Measurements from ENCODE around the gene SCN10A.
A peak's percentile ranks its signal among the peaks of the same experiment; 100 is the strongest.

SCN10A gene

GRCh38 chr3:38773528-38773927 is 42.5 kb downstream of the SCN10A start:
- no peak for DNase-seq (ENCODE audit: low spot score)

DNA sequence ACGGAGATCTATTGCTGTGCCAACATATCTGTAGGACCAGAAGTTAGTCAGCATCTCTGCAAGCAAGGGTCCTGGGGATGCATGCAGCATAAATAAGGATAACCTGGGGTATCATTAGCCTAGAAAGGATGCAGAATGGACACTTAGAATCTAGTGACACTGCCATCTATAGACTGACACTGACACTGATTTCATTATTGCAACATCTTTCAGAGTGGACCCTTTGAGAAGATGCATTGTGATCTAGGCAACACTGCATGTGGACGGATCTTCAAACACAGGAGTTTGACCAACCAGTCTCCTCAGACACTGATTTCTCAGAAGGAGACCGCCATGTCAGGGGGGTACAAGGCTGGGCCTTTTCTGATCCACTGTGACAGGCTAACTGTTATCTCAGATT is 52.4 kb downstream of the SCN10A start:
- DNase-seq (ENCODE audit: low spot score): no peak

DNA sequence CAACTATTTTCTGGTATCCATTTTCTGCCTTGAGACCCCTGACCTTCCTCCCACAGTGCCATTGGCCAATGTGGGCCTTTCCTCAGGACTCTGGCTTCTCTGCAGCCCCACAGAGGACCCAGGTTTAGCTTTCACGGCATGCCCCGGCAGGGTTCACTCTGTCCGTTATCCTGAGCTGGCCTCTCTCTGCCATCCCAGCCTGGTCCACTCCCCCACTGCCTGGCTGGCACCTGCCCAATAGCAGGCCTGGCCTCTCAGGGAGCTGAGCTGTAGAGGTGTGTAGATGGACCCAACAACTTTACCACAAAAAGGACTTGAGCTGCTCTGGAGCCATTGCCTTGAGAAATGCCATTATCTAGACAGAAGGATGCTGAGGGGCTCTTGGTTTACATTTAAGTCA is 57.5 kb downstream of the SCN10A start:
- DNase-seq (ENCODE audit: low spot score): no peak

DNA sequence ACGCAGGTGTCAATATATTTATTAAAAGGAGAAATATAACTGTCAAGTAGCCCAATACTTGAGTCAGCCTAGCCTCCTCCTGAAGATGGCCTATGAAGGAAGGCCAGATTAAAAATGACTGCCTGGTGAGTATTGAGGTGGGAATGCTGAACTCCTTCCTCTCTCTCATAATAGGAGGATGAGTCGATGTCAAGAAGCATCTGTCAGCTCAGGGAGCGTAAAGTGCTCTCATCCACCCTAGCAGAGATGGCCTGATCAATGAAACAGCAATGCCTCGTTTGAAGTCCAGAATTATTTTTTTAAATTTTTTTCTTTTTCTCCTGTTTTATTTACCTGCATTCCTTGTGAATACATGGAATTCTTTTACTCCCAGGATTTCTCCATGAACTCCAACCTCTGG is 58.3 kb downstream of the SCN10A start:
- DNase-seq (ENCODE audit: low spot score): no peak

DNA sequence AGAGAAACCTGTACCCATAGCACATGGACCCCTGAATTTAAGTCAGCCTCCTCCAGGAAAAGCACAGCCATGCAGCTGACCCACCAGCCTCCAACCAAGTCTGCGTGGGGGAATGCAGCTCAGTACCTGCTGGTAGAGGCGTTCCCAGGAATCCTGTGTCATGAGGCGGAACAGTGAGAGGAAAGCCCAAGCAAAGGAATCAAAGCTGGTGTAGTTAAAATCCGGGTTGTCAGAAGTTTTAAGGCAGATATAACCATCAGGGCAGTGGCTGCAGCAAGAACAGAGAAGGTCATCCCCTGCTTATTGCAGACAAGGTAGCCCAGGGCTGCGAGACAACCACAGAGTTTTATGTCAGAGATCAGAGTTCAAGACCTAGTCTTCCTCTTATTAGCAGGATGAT is 59.1 kb downstream of the SCN10A start:
- DNase-seq (ENCODE audit: low spot score): no peak

DNA sequence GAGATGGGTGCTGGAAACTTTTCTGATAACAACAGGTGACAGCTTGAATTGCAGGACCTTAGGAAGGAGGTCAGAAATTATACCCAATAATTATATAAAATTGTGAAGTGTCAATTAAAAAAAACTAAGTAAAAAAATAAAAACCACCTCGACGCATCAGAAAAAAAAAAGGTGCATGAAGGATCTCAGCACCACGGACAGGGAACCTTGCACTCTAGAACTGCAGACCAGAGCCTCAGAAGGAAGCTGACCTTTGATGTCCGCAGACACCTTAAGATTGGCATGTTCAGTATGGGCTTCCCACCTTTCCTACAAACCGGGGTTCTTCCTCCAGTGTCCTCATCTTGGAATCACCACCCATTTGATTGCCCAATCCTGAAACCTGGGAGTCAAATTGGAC is 60.9 kb downstream of the SCN10A start:
- DNase-seq (ENCODE audit: low spot score): no peak

GRCh38 chr3:38746641-38747040 is 69.4 kb downstream of the SCN10A start:
- no peak for DNase-seq (ENCODE audit: low spot score)

DNA sequence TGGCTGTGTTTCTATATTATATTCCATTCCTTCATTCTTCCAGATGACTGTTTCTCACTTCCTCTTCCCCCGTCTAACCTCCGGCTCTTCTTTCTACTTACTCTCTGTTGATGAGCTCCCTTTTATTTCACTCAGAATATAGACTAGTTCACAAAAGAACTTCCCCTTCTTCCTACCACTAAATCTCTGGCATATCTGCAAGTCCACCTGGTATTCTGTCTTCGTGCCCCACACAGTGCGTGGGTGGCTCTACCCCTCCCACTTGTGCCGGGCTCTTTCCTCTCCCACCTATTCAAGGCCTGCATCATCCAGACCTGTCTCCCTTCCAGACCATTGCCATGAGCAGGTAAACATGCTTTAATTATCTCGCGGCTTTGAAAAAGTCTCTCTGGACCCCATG is 73.0 kb downstream of the SCN10A start:
- no peak for DNase-seq (ENCODE audit: low spot score)

DNA sequence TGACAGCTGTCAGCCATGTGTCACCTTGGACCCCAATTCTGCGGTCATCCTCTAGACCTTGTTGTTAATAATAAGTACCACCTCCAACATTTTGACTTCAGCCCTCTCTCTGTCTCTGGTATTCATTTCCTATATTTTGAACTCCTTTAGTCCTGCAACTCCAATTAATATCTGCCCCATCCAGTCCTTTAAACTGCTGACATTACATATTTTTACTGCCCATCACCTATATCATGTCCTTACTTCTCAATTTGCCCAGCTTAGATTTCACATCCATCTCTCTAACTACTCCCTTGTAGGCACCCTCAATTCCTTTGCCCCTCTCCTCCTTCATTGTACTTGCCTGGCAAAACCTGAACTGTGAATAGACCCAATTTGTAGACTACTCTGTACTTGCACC is 73.5 kb downstream of the SCN10A start:
- no peak for DNase-seq (ENCODE audit: low spot score)

DNA sequence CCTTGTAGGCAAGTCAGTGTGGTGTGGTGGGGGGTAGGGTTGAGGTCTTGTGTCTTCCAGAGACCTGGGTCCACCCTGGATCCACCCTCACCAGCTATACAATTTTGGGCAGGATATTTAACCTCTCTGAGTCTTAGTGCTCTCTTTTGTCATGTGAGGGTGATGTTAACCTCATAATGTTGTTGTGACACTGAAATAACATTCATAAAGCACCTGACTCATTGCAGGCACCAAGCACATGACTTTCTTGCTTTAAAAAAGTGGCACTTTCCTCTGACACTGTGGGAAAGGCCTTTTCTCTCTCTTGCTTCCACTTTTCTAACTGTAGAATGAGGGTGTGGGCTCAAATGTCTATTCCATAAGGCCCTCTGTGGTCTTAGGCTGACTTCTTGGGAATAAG is 75.5 kb downstream of the SCN10A start:
- DNase-seq (ENCODE audit: low spot score): no peak

GRCh38 chr3:38739931-38740330 is 76.1 kb downstream of the SCN10A start:
- DNase-seq (ENCODE audit: low spot score): no peak

- DNase-seq (ENCODE audit: low spot score): no peak
These were observed 76.7 kb downstream of the SCN10A start for GRCh38 chr3:38739396-38739689.

DNA sequence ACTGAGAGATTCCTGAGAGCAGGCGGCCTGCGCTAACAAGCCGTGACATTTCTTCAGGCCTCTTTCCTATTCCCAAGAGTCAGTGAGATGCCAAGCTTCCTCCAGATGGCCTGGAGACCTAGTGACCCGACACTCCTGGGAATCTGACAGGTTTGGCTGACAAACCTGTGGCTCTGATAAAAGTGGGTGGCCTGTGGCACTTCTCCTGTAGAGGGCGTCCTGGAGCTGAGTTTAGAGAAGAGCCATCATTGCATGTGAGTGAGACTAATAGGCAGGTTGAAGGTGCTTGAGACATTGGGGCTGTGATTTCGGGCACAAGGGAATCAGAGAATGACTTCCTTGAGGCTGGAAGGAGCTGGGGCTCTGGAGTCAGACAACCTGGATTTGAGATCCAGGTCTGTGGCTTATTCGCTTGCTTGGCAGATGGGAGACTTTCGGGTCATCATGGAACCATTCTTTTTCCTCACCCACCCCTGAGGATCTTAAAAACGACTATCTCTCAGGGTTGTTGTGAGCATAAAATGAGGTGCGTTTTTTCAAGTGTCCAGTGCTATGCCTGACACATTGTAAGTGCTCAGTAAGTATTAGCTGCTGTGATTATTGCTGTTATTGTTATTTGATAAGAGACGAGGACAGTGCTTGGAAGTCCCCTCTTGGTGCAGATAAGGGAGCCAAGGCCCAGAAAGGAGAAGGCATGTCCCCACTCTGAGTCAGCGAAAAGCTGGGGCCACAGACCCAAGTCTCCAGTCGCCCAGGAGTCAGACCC is 77.2 kb downstream of the SCN10A start:
- DNase-seq (ENCODE audit: low spot score): peak; percentile 51

- DNase-seq (ENCODE audit: low spot score): no peak
These were observed 84.5 kb downstream of the SCN10A start for GRCh38 chr3:38731522-38731921.

GRCh38 chr3:38730281-38730680 is 85.7 kb downstream of the SCN10A start:
- DNase-seq (ENCODE audit: low spot score): peak; percentile 30

GRCh38 chr3:38728008-38728407 is 88.0 kb downstream of the SCN10A start:
- no peak for DNase-seq (ENCODE audit: low spot score)

DNA sequence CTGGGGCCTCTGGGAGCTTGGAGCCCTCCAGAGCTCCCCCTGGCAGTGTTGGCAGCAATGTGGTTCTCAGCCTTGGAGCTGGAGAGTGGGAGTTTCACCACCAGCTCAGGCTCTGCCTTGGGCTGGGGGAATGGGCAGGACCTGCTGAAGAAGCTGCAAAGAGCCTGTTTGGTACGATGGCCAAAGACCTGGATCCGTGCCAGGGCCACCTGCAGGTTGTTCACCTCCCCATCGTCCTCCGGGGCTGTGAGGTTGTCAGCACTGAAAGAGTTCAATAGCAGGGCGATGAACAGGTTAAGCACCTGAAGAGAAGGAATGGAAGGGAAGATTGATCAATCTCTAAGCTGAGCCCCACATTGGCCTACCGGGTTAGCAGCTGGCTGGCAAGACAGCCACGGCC is 89.3 kb downstream of the SCN10A start:
- no peak for DNase-seq (ENCODE audit: low spot score)

- DNase-seq (ENCODE audit: low spot score): peak; percentile 32
These were observed 90.1 kb downstream of the SCN10A start for GRCh38 chr3:38725726-38726419.

DNA sequence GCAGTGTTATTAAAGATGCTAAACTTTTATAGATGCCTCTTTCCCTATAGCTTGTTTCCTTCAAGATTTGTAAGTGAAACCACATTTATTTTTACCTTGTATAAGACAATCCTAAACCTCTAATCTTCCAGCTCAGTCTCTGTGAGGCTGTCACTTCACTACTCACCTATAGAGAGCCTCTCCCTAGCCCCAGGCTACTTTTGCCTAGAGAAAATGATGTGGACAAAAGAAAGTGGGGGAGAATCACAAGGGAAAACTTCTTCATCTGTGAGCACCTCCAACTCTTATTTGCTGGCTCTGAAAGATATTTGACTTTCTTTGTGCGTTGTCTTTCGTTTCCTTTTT is 91.7 kb downstream of the SCN10A start:
- no peak for DNase-seq (ENCODE audit: low spot score)

GRCh38 chr3:38723569-38724391 is 92.2 kb downstream of the SCN10A start:
- no peak for DNase-seq (ENCODE audit: low spot score)

DNA sequence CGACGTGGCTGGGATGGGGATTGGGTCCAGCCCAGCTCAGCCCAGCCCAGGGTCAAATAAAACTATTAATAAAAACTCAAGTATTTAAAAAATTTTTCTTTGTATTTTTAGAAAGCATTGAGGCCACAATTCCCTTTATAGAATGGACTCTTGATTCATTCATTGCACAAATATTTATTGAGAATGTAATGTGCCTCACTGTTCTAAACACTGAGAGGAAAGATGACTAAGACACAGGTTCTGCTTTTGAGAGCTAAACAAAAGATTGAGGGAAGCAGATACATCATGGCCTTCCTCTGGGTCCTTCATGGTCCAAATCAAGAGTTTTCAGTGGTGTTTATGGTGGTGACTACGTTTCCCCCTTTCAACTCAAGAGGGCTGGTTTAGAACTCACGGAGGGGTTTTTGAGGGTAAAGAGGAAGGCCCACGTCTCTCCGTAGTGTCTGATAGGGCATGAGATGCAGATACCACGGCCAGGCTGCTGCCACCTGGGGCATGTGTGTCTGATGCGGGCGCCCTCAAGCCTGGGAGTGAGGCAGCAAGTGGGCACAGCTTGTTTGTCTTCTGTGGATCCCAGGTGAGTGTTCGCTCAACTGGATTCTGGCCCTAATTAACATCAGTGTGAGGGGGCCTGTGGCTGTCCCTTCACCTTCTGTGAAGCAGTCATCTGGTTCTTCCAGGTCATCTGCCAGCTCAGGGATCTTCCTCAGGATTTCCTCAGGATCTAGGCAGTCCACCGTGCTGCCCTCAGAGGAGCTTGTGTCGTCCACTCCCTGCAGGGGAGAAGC is 93.0 kb downstream of the SCN10A start:
- DNase-seq (ENCODE audit: low spot score): peak; percentile 45

DNA sequence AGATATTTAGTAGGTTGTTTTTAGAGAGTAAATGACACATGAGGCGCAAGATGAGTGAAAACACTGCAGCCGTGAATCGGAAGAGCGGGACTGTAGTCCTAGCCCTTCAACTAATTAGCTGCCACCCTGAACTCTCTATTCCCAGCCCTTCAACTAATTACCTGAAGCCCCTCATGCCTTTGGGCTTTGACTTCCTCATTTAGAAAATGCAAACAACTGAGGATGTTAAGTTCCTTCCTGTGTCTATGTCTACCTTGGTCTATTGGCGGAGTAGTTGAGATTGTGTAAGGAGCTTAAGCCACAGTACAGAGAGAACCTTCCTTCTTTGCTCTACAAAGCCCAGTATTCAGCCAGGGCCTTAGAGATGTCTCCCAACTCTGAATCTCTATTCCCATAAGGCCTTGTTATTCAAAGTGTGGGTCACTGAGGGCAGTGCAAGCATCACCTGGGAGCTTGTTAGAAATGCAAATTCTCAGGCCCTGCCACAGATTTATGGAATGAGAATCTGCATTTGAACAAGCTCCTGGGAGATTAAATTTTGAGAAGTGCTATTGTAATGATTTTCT is 94.7 kb downstream of the SCN10A start:
- no peak for DNase-seq (ENCODE audit: low spot score)
